ENCODE data around the gene RXYLT1.

DNA sequence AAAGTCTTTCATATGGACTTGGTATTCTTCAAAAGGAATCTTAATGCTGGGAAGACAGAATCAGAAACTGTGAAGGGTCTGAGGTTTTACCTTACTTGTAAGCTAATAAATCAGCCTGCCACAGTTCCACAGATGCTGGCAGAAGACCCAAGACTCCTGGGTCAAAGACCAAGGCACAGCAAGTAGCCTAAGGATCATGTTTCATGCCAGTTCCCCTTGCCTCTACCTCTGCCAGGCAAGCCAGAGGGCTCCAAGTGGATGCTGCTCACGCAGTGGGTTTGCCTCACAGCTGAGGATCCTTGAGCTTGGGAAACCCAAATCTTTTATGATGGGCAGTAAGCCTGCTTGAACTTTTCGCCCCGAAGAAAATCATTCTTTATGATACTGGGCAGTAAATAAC lies 15.2 kb upstream of the RXYLT1 start:
- TF ChIP-seq, protein P1, sequence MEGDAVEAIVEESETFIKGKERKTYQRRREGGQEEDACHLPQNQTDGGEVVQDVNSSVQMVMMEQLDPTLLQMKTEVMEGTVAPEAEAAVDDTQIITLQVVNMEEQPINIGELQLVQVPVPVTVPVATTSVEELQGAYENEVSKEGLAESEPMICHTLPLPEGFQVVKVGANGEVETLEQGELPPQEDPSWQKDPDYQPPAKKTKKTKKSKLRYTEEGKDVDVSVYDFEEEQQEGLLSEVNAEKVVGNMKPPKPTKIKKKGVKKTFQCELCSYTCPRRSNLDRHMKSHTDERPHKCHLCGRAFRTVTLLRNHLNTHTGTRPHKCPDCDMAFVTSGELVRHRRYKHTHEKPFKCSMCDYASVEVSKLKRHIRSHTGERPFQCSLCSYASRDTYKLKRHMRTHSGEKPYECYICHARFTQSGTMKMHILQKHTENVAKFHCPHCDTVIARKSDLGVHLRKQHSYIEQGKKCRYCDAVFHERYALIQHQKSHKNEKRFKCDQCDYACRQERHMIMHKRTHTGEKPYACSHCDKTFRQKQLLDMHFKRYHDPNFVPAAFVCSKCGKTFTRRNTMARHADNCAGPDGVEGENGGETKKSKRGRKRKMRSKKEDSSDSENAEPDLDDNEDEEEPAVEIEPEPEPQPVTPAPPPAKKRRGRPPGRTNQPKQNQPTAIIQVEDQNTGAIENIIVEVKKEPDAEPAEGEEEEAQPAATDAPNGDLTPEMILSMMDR (IDR thresholded peaks at IDR 0.05; ENCODE audit: poor library complexity), result no peak
- TF ChIP-seq EZH2 (IDR thresholded peaks at IDR 0.05; ENCODE audit: borderline replicate concordance), result no peak

Data from hepatocyte (in vitro differentiated cells).